Stimulated activated CD4-positive, alpha-beta T cell treated with anti-CD3 and anti-CD28 coated beads, Interleukin-4, amount 100 ng/mL, for 24 hours (primary cell): ENCODE results near the gene FAM221B.
A peak's percentile ranks its signal among the peaks of the same experiment; 100 is the strongest.

ENCODE experiments used
- DNase-seq: peaks from one replicate; pipeline ENCODE4 v3.0.0-alpha.2; 2020

The FAM221B gene

GRCh38 chr9:35828716-35829083 lies at the start of gene FAM221B:
TSS of gene FAM221B (minus strand) at chr9:35828732. CDS start at chr9:35826161, 2,571 bp downstream.
- peak; percentile 25 for DNase-seq

GRCh38 chr9:35872505-35872904 lies 44.0 kb upstream of the FAM221B start:
- no peak for DNase-seq

- DNase-seq, result no peak
Observed at GRCh38 chr9:35871545-35871944, 43.0 kb upstream of the FAM221B start.

GRCh38 chr9:35870351-35870923 lies 41.9 kb upstream of the FAM221B start, which contains the start of gene OR13J1:
TSS of gene OR13J1 (minus strand) at chr9:35870401. CDS start at chr9:35870401, 0 bp downstream.
- DNase-seq, result no peak

- DNase-seq, result no peak
Observed at GRCh38 chr9:35869621-35870216, 41.2 kb upstream of the FAM221B start.

GRCh38 chr9:35868933-35869332 lies 40.4 kb upstream of the FAM221B start:
- DNase-seq, result no peak

GRCh38 chr9:35867538-35867937 lies 39.0 kb upstream of the FAM221B start:
- no peak for DNase-seq

GRCh38 chr9:35864695-35865255 lies 36.2 kb upstream of the FAM221B start:
- DNase-seq, result no peak

- DNase-seq, result no peak
Observed at GRCh38 chr9:35863583-35863982, 35.1 kb upstream of the FAM221B start.

- DNase-seq, result no peak
Observed at GRCh38 chr9:35862328-35862727, 33.8 kb upstream of the FAM221B start.

GRCh38 chr9:35861161-35861897 lies 32.8 kb upstream of the FAM221B start:
- no peak for DNase-seq

GRCh38 chr9:35859990-35860339 lies 31.4 kb upstream of the FAM221B start:
- no peak for DNase-seq

- no peak for DNase-seq
Observed at GRCh38 chr9:35859310-35859989, 30.9 kb upstream of the FAM221B start.

GRCh38 chr9:35858458-35858857 lies 29.9 kb upstream of the FAM221B start:
- no peak for DNase-seq

GRCh38 chr9:35856882-35857281 lies 28.4 kb upstream of the FAM221B start:
- no peak for DNase-seq

- DNase-seq, result no peak
Observed at GRCh38 chr9:35856206-35856605, 27.7 kb upstream of the FAM221B start.

- DNase-seq, result no peak
Observed at GRCh38 chr9:35854091-35854762, 25.7 kb upstream of the FAM221B start.

GRCh38 chr9:35852876-35853865 lies 24.6 kb upstream of the FAM221B start:
- no peak for DNase-seq

GRCh38 chr9:35852267-35852815 lies 23.8 kb upstream of the FAM221B start:
- no peak for DNase-seq

- DNase-seq, result peak; percentile 42
Observed at GRCh38 chr9:35847792-35848572, 19.4 kb upstream of the FAM221B start.
